ENCODE results near the gene COG5.

DNA sequence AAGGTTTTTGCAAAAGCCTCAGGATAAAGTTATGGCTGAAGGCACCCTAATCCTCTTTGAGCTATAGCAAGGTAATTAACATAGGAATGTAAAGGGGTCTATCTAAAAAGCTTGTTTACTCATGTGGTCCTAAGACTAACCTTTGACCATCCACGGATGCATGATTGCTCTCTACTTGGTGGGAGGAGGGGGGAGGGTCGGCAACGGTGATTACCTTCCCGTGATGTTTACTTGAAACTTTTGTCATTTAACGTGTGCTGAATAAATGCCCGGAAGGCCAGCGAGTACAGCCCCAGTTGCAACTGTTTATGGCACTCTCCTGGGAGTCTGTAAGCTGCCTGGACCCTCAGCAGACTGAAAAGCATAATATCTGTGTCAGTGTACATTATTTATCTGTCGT is 172.8 kb downstream of the COG5 start:
- TF ChIP-seq, protein P1, sequence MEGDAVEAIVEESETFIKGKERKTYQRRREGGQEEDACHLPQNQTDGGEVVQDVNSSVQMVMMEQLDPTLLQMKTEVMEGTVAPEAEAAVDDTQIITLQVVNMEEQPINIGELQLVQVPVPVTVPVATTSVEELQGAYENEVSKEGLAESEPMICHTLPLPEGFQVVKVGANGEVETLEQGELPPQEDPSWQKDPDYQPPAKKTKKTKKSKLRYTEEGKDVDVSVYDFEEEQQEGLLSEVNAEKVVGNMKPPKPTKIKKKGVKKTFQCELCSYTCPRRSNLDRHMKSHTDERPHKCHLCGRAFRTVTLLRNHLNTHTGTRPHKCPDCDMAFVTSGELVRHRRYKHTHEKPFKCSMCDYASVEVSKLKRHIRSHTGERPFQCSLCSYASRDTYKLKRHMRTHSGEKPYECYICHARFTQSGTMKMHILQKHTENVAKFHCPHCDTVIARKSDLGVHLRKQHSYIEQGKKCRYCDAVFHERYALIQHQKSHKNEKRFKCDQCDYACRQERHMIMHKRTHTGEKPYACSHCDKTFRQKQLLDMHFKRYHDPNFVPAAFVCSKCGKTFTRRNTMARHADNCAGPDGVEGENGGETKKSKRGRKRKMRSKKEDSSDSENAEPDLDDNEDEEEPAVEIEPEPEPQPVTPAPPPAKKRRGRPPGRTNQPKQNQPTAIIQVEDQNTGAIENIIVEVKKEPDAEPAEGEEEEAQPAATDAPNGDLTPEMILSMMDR (IDR thresholded peaks at IDR 0.05): no peak
- TF ChIP-seq POLR2AphosphoS5 (IDR thresholded peaks at IDR 0.05; ENCODE audit: insufficient read depth in 1 of 2, low read depth in 1 of 2): no peak
